ENCODE measurements around the gene HGF. TPM values are rescaled to one million over a fixed set of nuclear protein-coding genes. Genes with fewer than 3 reads are reported as not detected.

Gene HGF
- total and polyA plus RNA-seq, 10 of the 15 experiments (the other 5 are each of a cell fraction or from before 2014, with no cell fraction given) = 0.10 to 1.7 (median 0.99) TPM

DNA sequence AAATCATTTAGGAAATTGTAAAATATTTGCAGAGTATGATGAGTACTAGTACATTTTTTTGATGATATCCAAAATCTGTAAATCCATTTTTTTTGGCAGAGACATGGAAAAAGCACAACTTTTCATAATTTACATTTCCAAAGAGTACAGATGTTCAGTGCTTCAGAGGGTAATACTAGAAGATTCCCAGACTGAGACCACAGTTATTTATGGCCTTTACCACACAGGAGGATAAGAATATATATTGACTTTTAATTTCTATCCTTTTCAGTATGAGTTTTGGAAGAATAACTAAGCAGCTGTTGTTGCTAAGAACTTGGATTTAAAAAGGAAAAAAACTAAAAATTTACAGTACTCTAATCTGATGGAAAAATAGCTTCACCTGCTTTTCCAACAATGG, 61.9 kb downstream of the HGF start:
- H3K36me3 ChIP-seq (ENCODE audit: control insufficient read depth in 2 of 2, insufficient read depth in 2 of 2, low read length in 1 of 2) = no peaks in the 10 kb centered on the region
- CTCF ChIA-PET = no interaction called here
- RAD21 ChIA-PET (ENCODE audit: unreplicated experiment) = no interaction called here
- TF ChIP-seq GATAD2B (conservative IDR thresholded peaks at IDR 0.05; ENCODE audit: low read depth) = no peak
- ATAC-seq (no peak), FAIRE-seq (no peak), DNase-seq (ENCODE audit: low read depth, low spot score) (no peak)
- no peaks in the 10 kb centered on the region for H4K20me1 ChIP-seq (ENCODE audit: control insufficient read depth, insufficient read depth)
- no peak overlapping the region for H3K27ac ChIP-seq (ENCODE audit: control insufficient read depth, insufficient read depth)
- H3K4me1 ChIP-seq (ENCODE audit: control insufficient read depth, insufficient read depth, low read length) = no peaks in the 10 kb centered on the region
- H3K9ac ChIP-seq (ENCODE audit: control insufficient read depth, insufficient read depth, low read length) = no peak overlapping the region
- POLR2A ChIA-PET = no interaction called here
- intact Hi-C loops (cut with micrococcal nuclease; ENCODE audit: unreplicated experiment) (no loop called here), in situ Hi-C loops (cut with MboI) (loop anchor here (25.0 kb wide), 1 partner anchor 196 kb away; no protein-coding TSS in a partner anchor)
- H3K27me3 ChIP-seq (replicated peaks in 1 of 2; ENCODE audit: control insufficient read depth in 2 of 2, insufficient read depth in 2 of 2, low read length in 1 of 2) = no peaks in the 10 kb centered on the region
- SMC1A ChIA-PET (ENCODE audit: uncharacterized antibody, unreplicated experiment) = interaction anchor here (1.1 kb wide), 1 partner anchor 9 kb away, joined by 4 read pairs; no protein-coding TSS in a partner anchor
- no peak overlapping the region for H2AFZ ChIP-seq (ENCODE audit: control insufficient read depth, low read depth, low read length)
- H3K9me3 ChIP-seq (replicated peaks; ENCODE audit: control insufficient read depth, insufficient read depth, low read length) = no peaks in the 10 kb centered on the region
- H3K4me3 ChIP-seq = no peak overlapping the region
- H3K79me2 ChIP-seq (ENCODE audit: control insufficient read depth, insufficient read depth, low read length) = no peaks in the 10 kb centered on the region
- H3K4me2 ChIP-seq (ENCODE audit: control insufficient read depth, insufficient read depth) = no peak overlapping the region
- BruUV-seq (replicated peaks) = no TSS peak

DNA sequence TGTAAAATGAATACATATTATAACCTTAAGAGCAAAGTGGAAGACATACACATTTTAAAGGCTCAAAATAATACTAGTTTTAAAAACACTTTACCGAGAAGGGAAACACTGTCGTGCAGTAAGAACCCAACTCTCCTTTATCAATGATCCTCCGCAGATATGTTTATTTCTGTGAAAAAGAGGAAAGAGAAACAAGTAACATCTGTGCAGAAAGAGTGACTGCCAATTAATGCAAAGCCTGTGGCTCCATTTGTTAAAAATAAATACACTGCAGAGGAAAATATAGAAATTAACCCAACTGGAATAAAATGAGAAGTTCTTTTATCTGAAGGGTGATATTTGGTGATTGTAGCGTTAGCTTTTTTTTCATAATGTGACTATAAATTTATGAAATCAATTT, 62.7 kb downstream of the HGF start:
- ChIA-PET CTCF (no interaction called here), SMC1A (ENCODE audit: uncharacterized antibody, unreplicated experiment) (no interaction called here), POLR2A (no interaction called here), RAD21 (ENCODE audit: unreplicated experiment) (no interaction called here)
- in situ Hi-C loops (cut with MboI) = loop anchor here (25.0 kb wide), 1 partner anchor 195 kb away; no protein-coding TSS in a partner anchor
- Histone ChIP-seq H3K9me3 (replicated peaks; ENCODE audit: control insufficient read depth, insufficient read depth, low read length) (no peaks in the 10 kb centered on the region), H3K9ac (ENCODE audit: control insufficient read depth, insufficient read depth, low read length) (no peak overlapping the region), H3K4me2 (ENCODE audit: control insufficient read depth, insufficient read depth) (no peak overlapping the region), H3K36me3 (ENCODE audit: control insufficient read depth in 2 of 2, insufficient read depth in 2 of 2, low read length in 1 of 2) (no peaks in the 10 kb centered on the region), H3K79me2 (ENCODE audit: control insufficient read depth, insufficient read depth, low read length) (no peaks in the 10 kb centered on the region), H3K27ac (ENCODE audit: control insufficient read depth, insufficient read depth) (no peak overlapping the region), H4K20me1 (ENCODE audit: control insufficient read depth, insufficient read depth) (no peaks in the 10 kb centered on the region), H3K4me1 (ENCODE audit: control insufficient read depth, insufficient read depth, low read length) (no peaks in the 10 kb centered on the region), H2AFZ (ENCODE audit: control insufficient read depth, low read depth, low read length) (no peak overlapping the region), H3K27me3 (replicated peaks in 1 of 2; ENCODE audit: control insufficient read depth in 2 of 2, insufficient read depth in 2 of 2, low read length in 1 of 2) (no peaks in the 10 kb centered on the region), H3K4me3 (no peak overlapping the region)
- BruUV-seq (replicated peaks) = no TSS peak
- no peak for ATAC-seq
- WGBS (ENCODE audit: insufficient coverage, insufficient replicate concordance, low lambda C conversion rate, missing lambda C conversion rate) = 56% methylated on average over 4 of the region's 4 CpGs
- DNase-seq (ENCODE audit: low read depth, low spot score) = no peak
- TF ChIP-seq, protein P1, sequence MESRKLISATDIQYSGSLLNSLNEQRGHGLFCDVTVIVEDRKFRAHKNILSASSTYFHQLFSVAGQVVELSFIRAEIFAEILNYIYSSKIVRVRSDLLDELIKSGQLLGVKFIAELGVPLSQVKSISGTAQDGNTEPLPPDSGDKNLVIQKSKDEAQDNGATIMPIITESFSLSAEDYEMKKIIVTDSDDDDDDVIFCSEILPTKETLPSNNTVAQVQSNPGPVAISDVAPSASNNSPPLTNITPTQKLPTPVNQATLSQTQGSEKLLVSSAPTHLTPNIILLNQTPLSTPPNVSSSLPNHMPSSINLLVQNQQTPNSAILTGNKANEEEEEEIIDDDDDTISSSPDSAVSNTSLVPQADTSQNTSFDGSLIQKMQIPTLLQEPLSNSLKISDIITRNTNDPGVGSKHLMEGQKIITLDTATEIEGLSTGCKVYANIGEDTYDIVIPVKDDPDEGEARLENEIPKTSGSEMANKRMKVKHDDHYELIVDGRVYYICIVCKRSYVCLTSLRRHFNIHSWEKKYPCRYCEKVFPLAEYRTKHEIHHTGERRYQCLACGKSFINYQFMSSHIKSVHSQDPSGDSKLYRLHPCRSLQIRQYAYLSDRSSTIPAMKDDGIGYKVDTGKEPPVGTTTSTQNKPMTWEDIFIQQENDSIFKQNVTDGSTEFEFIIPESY (IDR thresholded peaks at IDR 0.05) = no peak
- intact Hi-C loops (cut with micrococcal nuclease; ENCODE audit: unreplicated experiment) = no loop called here
- FAIRE-seq = no peak

Measured in GM12878 (cell line).